ENCODE results near the gene FIS1. TPM values are rescaled to one million over a fixed set of nuclear protein-coding genes. Genes with fewer than 3 reads are reported as not detected.
A peak's percentile ranks its signal among the peaks of the same experiment; 100 is the strongest.

Gene FIS1
- total RNA-seq, 1 experiment from 2014 or later, result 124 TPM

GRCh38 chr7:101217388-101218235 lies 27.3 kb downstream of the FIS1 start, which contains the start of the genes PLOD3 and ZNHIT1:
TSS of gene PLOD3 (minus strand) at chr7:101217581. CDS start at chr7:101217274, 307 bp downstream.
TSS of gene ZNHIT1 (plus strand) at chr7:101218165. CDS start at chr7:101218196, 31 bp downstream.
- Histone ChIP-seq H3K9me3 (ENCODE audit: control insufficient read depth, low read depth, low read length) (no peaks in the 10 kb centered on the region), H2BK120ac (ENCODE audit: low read depth, low read length, poor library complexity, severe bottlenecking) (no peak within 1 kb of the TSS), H3K79me1 (ENCODE audit: insufficient read depth, low read depth, low read length, poor library complexity, severe bottlenecking) (no peaks in the 10 kb centered on the region), H3K4ac (ENCODE audit: low read depth, low read length) (no peak within 1 kb of the TSS), H3T11ph (ENCODE audit: low read length) (no peak within 1 kb of the TSS), H3K27me3 (ENCODE audit: insufficient read depth, low read length) (no peaks in the 10 kb centered on the region), H2BK20ac (ENCODE audit: low read depth, low read length, poor library complexity, severe bottlenecking) (no peak within 1 kb of the TSS), H2AFZ (ENCODE audit: low read length) (no peak within 1 kb of the TSS), H3K23ac (ENCODE audit: insufficient read length, low read depth, low read length) (no peak within 1 kb of the TSS), H2AK5ac (ENCODE audit: insufficient read length, low read length) (no peak within 1 kb of the TSS), H3K27ac (ENCODE audit: insufficient read length, low read depth, low read length) (no peak within 1 kb of the TSS), H4K5ac (ENCODE audit: insufficient read length, low read depth, low read length) (no peak within 1 kb of the TSS), H3K14ac (ENCODE audit: insufficient read depth, low read length) (no peak within 1 kb of the TSS), H3K9ac (ENCODE audit: extremely low read depth, insufficient read length, low read length) (peak within 1 kb of the TSS; percentile 71), H2BK15ac (ENCODE audit: low read depth, low read length) (no peak within 1 kb of the TSS), H4K8ac (replicated peaks; ENCODE audit: insufficient read length, low read depth, low read length) (no peak within 1 kb of the TSS), H4K20me1 (ENCODE audit: control insufficient read depth, insufficient read depth, insufficient read length) (no peaks in the 10 kb centered on the region), H2BK12ac (ENCODE audit: insufficient read length, low read depth, low read length) (no peak within 1 kb of the TSS), H3K4me2 (ENCODE audit: insufficient read depth, insufficient read length, low read length) (peak within 1 kb of the TSS; percentile 50), H3K23me2 (ENCODE audit: insufficient read length, low read depth, low read length, poor library complexity, severe bottlenecking) (peaks cover 7% of the 10 kb centered on the region), H3K56ac (ENCODE audit: insufficient read length, low read depth, low read length) (no peak within 1 kb of the TSS), H2BK5ac (ENCODE audit: insufficient read length, low read length) (no peak within 1 kb of the TSS), H4K91ac (ENCODE audit: insufficient read length, low read depth, low read length) (no peak within 1 kb of the TSS), H3K18ac (ENCODE audit: insufficient read length, low read depth, low read length) (peak within 1 kb of the TSS; percentile 5), H3K4me1 (ENCODE audit: insufficient read depth, low read length) (peaks cover 3% of the 10 kb centered on the region; the same call in 1 of the 2 replicates), H3K79me2 (ENCODE audit: insufficient read depth, low read length) (no peaks in the 10 kb centered on the region)
- peak within 1 kb of the TSS; percentile 66 to 95 (median 80) for H3K27ac Mint-ChIP-seq
- H3K4me1 Mint-ChIP-seq, result peaks cover 19 to 23% of the 10 kb centered on the region in 2 experiments
- H3K4me3 Mint-ChIP-seq, result peak within 1 kb of the TSS; percentile 96 to 99
- TF ChIP-seq CTCF (conservative IDR thresholded peaks at IDR 0.05), result peak; percentile 48
- H3K9me3 Mint-ChIP-seq, result no peaks in the 10 kb centered on the region
- no peaks in the 10 kb centered on the region; the same call in 1 of the 2 replicates for H3K27me3 Mint-ChIP-seq (ENCODE audit: low read depth)
- WGBS (ENCODE audit: extremely low coverage, insufficient read length, low lambda C conversion rate), result no CpG with 5 or more reads among the region's 57 CpGs
- DNase-seq, result peak; percentile 95
- H3K36me3 Mint-ChIP-seq (ENCODE audit: insufficient read depth in 1 of 3, low read depth in 3 of 3), result peaks cover 4 to 31% (median 14%) of the 10 kb centered on the region in 3 experiments; a peak in 6 of 7 replicates

Data from H9 (cell line).